NCI-H2196 treated with DMSO at 0.1 percent for 48 hours (cell line): Measurements from ENCODE around the gene R3HDM1.
"Not testable (repeated sequence)": the region's sequence is repeated elsewhere in the genome, so short reads cannot be mapped to it uniquely, and the experiment has no call there.

Experiments used
- DNase-seq: peaks from one replicate; lab custom pipeline; 2025; ENCODE audit not compliant: unreplicated experiment; lab: John Stamatoyannopoulos, UW

R3HDM1 gene

DNA sequence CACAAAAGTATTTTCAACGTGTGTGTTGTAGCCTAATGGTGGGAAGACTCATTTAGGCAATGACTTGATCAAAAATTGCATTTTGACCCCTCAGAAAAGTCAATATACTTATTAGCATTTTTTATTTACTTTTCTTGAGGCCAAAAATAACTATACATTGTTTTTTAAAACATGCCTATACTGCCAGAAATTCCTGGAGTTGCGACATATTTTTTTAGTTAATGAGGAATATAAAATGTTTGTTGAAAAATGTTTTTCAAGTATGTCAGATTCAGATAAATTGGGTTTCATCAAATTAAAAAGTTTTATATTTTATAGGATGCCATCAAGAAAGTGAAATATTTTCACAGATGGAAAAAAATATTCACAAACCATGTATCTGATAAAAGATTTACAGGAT, 39.6 kb downstream of the R3HDM1 start:
- DNase-seq, result no peak

DNA sequence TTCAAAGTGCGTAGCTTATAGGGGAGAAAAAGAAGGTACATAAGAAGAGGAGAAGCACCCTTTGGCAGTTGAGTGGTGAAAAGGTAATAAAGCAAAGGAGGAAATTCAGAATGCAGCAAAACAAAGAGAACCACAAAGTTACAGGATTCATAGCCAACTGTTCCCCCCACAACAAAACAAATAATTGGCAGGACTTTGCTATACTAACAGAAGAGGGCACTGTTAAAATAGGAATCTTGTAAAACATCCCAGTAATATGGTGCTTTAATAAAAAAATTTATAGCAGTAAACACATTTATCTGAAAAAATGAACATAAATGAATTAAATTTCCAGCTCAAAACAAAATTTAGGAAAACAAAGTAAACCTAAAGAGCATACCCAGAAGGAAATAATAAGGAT, 42.3 kb downstream of the R3HDM1 start:
- no peak for DNase-seq

DNA sequence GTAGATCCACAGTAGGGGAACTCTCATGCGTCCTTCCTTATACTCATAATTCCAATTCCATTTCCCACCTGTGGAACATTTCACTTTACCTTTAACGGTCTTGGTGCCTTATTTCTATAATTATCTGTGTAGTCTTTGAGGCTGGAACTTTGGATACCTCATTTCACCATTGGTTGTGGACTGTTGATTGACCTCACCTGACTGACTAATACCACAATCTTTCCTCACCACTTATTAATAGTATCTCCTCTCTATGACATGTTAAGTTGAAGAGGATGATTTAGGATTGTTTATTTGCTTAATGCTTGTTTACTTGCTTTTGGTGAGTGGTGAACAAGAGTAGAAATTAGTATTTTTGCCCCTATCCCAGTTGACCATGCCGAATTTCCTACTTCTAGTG, 50.0 kb downstream of the R3HDM1 start:
- no peak for DNase-seq

DNA sequence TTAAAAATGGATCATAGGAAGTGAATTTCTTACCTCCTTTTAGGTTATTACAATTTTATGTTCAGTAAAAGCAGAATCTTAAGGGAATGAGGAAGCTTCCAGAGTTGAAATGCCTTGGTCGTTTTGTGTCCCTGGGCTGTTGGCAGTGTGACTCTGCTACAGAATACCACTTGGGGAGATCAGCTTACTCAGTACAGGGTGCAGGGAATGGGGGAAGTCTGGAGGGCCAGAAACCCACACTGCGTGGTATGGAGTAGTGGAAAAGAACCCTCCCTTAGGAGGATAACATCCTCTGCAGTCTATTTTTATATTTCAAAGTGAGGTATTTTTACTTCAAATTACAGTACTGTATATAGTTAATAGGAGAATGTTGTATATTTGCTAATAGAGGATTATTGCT, 51.1 kb downstream of the R3HDM1 start:
- DNase-seq, result no peak

DNA sequence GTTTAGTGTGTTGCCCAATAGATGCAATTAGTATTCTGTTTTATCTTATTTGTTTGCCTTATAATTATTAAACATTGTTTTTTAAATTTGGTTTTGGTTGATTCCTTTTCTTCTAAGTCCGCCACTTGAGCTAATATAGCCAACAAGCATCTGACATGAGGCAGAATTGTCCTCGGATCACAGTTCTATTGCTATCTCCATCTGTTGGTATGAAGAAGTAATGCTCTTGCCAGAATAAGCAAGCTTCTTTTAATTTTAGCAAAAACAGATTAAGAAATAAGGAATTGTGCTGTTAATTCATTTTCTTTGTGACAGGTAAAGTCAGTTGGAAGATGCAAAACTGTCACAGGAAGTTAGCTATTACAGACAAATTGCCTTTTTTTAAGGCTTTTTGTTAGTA, 54.3 kb downstream of the R3HDM1 start:
- no peak for DNase-seq

DNA sequence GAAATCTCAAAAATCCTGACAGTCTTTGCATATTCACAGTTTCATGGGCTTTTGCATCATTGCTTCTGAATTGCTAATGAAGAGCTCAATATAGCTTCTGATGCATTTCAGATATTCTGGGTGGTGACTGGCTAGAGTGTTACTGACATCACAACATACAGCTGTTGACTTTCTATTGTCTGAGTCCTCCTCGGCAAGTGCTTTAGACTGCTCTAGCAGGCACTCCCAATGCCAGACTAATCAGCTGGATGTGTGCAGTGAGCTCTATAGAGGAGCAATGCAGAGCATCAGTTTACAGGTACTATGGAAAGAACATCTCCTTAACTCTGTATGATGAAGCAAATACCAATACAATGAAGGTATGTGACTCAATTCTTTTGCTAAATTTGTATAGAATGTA, 54.9 kb downstream of the R3HDM1 start:
- DNase-seq, result no peak

DNA sequence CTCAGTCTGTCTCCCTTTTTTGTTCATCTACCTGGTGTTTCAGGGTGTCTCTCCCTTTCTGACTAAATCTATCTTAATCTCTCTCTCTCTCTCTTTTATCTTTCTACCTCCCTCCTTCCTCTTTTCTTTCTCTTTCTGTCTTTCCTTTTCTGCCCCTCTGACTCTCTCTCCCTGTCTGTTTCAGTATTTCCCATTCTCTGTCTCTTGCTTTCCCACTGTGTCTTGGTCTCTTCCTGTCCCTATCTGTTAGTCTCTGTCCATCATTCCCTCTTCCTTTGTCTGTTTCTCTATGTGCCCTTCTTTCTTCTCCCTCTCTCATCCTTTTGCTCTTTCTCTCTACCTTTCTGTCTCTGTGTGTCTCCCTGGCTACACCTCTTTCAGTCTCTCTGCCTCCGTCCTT, 56.7 kb downstream of the R3HDM1 start:
- no peak for DNase-seq

DNA sequence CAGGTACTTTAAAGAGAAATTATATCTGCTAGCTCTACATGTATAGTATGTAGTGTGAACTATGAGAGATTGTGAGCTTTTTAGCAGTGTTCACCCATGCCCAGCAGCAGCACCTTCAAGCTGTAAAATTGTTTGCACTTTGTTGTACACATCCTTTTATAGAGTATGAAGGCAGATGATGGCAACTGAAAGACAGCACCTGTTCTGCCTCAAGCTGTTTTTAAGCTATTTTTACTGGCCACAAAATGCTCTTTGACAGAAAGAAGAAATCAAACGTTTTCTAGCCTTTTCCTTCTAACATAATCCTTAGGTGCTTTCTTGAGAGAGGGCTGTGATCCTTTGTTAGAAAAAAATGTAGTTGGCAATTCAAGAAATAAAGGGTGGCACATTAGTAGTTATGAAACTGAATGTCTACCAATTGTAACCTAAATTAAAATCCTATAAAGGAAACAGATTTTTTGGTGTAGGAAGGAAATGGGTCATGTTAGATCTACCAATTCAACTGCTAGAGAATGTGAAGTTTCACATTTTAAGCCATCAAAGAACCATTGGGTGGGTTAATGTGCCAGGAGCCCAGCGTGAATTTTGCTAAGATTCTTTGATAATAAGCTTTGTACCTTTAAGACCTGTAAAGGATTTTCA, 59.5 kb downstream of the R3HDM1 start:
- no peak for DNase-seq

DNA sequence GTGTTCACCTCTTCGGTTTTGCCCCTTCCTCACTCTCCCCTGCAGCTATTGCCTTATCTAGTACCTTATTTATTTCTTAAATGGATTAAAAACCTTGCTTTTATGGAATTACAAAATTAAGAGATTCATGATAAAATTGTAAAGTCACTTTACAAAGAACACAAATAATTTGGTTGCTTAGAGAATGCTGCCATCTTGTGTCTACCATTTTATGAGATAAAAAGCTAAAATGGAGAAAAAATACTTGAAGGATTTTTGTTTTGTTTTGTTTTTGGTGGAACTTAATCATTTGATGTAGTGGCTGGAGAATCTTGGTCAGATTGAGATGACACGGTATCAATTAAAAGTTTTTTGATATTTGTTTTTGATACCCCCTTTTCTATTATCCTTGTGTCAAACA, 69.6 kb downstream of the R3HDM1 start:
- no peak for DNase-seq

DNA sequence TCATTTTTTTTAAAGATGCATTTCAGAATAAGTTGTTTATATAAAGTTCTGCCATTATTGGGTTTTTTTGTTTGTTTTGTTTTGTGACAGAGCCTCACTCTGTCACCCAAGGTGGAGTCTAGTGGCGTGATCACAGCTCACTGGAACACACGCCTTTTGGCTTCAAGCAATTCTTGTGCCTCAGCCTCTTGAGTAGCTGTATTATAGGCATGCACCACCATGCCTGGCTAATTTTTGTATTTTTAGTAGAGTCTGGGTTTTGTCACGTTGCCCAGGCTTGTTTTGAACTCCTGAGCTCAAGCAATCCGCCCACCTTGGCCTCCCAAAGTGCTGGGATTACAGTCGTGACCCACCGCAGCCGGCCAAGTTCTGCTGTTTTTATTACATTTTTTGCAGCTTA, 72.3 kb downstream of the R3HDM1 start:
- DNase-seq, result no peak

DNA sequence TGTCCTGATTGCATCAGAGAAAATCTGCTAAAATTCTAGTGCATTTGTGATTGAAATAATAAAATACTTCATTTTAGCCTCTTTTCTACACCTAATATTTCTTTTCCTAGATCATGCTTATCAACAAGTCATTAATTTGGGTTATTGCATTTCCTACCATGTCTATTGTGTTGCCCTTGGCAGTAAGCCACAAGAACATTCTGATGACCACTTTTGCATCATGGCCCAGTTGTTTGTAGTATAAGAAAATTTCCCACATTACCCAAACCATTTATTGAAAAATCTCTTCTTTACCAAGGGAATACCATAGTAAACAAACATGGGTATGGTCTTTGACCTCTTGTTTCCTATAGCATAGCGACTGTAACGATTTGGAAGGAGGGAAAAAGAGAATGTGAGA, 76.3 kb downstream of the R3HDM1 start:
- no peak for DNase-seq

DNA sequence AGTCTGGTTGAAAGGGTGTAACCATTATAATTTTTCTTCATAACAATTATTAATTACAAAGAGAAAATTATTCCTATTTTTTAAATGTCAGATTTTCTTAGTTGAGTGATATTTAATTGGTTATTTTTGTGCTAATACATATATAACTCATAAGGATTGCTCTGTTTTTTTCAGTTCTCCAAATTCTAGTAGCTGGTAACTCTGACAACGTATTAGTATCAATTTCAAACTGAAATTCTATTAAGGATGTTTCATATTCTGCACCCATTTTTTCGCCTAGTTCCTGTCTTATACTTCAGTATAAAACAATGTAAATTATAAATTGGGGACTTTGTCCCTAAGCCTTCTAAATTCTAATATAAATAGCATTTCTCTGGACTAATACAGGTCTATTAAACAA, 81.0 kb downstream of the R3HDM1 start:
- no peak for DNase-seq

DNA sequence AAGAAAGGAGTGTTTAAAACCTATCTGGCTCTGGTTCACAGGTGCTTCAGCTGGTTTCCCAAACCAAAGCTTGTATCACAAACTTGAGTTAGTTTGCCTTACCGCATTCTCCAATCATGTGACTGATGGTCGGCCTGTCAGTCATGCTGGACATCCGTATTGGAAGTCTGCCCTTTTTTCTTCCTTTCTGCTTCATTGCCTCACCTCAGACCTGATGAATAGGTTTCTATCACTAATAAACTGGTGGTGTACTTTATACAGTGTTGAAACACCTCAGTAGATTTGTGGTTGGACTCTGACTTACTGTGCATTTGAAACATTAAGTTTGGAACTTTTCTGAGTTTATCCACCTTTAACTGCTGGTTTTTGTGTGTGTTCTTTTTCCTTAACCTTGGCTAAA, 84.1 kb downstream of the R3HDM1 start:
- no peak for DNase-seq

DNA sequence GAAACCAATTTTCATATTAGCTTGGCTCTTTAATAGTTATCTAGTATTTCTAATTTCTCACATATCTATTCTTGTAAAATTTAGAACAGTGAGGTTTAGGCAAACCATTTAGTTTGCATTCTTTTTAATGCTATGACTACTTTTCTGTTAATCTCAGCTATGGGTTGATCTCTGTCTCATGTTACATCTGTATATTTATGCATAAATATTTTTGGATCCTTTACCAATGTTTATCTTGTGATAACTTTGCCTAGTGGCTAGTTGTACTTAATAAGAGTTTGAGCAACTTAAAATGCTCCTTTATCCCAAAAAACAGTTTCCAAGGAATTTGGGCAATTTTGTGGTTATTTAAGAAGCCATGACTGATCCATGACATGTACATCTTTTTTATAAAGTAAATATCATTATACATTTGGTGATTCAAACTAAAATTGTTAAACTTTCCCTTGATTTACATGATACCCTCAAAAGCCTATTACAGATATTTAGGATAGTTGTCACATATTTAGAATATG, 86.3 kb downstream of the R3HDM1 start:
- no peak for DNase-seq

DNA sequence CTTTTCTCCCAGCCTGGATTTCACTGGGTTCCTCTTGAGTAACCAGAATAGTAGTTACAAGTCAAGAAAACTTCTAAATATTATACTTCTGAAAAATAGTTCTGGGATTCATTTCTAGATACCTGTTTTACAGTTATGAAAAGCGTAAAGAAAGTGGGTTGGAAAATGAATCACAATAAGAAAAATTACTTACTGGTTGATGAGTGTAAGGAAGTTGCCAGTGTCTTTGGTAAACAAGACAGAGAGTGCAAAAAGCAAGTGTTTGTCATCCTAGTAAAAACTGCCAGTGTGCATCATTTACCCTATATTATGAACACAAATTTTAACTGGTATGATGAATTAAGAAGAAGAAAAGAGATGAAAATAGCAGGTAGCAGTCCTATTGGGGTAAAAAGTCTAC, 88.9 kb downstream of the R3HDM1 start:
- no peak for DNase-seq

DNA sequence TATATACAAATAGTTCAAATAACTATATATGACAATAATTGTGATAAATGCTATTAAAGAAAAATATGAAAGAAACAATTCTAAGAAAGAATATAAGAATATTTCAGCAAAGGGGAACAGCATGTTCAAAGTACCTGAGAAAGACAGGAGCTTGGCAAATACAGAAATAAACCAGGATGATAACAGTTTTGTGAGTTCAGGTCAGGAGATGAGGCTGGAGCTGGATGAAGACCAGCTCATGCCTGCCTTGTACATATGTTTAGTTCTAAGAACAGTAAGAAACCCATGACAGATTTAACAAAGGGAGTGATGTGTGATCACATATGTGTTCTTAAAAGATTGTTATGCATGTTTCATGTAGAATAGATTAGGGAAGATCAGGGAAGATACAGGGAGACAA, 98.2 kb downstream of the R3HDM1 start:
- no peak for DNase-seq

DNA sequence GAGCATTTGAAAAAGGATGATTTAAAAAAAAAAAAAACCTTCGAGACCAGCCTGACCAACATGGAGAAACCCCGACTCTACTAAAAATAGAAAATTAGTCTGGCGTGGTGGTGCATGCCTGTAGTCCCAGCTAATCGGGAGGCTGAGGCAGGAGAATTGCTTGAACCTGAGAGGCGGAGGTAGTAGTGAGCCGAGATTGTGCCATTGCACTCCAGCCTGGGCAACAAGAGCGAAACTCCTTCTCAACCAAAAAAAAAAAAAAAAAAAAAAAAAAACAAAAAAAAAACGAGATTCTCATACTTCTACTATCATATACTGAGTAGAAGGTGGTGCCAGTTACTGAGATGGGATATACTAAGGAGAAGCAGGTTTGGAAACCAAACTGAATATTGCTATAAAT, 98.8 kb downstream of the R3HDM1 start:
- not testable (repeated sequence) for DNase-seq

DNA sequence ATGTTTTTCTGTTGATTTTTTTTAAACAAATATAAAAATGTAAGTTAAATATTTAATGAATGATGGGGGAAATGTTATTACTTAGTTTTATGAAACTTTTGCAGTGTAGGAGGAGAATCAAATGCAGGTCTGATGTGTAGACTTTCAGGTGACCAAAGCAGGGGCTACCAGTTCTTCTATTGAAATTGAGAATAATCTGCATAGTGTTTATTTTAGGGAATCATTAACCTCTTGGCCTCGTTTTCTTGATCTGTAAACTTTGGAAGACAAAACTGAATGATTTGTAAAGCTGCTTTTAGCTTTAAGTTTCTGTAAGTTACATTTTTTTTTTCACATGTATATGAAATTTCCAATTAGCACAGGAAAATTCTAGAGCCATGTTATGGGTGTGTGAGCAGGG, 99.2 kb downstream of the R3HDM1 start:
- DNase-seq, result no peak

DNA sequence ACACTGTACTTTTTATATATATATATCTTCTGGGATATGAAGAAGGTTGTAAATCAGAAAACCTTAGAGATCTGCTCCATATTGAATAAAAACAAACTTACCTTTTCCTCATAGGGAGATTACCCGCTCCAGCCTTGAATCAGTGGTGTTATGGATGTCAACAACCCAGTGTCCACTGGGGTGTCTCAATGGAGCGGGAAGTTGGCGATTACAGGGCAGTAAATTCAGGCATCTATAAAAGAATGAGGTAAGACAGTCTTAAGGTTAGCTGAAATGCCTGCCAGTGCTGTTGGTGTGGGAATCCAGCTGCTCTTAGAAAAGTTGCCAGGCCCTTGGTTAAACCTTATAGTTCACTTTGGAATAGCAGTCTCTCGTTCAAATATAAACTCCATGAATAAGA, 102.3 kb downstream of the R3HDM1 start:
- DNase-seq, result no peak

DNA sequence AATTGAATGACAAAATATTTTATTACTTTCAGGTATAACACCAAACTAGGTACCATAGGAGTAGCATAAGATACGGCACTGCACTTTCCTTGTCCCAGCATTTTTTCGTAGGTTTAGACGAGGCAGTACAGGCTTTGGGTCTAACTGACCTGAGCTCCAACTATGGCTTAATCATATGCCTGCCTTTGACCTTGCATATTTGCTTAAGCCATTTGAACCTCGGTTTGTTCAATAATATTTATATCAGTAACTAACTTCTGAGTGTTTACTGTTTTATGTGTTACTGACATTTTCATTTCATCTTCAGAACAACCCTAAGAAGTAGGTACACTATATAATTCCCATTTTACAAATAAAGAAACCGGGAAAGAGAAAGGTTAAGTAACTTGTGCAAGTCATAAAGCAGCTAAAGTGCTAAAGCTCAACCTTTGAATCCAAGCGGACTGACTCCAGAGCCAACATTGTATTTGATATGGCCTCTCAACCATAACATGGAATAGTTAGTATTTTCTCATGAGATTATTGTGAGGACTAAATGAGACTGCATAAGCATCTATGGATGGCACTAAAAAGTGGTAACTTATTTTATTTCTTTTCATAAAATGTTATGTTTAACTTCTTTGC, 104.0 kb downstream of the R3HDM1 start:
- no peak for DNase-seq

DNA sequence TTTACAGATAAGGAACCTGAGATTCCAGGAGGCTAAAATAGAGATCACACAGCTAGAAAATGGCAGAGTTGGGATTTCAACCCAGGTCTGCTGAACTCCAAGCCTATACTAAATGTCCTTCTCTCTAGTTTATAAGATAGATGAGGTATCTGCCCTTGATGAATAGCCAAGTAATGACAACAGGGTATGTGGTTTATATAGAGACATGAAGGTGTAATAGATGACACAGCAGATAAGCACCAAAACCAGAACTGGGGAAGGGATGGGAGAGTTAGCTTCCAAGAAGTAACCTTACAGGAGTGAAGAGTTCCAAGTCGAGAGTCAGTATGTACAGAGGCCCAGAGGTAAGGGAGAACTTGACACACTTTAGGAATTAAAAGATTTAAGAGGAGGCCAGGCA, 105.7 kb downstream of the R3HDM1 start:
- DNase-seq, result no peak

DNA sequence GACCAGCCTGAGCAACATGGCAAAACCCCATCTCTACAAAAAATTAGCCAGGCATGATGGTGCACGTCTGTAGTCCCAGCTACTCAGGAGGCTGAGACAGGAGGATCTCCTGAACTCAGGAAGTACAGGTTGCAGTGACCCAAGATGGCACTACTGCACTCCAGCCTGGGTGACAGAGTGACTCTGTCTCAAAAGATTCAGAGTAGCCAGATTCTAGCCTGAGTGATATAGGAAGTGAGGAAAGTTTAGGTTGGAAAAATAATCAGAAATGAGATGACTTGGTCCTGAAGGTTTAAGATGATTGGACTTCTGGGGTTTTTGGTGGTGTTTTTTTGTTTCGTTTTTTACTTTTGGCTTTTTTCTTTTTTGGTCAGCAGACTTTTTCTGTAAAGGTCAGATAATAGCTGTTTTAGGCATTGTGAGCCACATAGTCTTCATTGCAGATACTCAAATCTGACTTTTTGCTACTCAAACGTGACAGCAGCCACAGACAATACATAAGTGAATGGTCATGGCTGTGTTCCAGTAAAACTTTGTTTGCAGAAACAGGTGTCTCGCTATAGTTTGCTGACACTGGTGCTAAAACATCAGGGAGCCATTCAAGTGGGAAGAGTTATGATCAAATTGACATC, 106.3 kb downstream of the R3HDM1 start:
- DNase-seq, result no peak

DNA sequence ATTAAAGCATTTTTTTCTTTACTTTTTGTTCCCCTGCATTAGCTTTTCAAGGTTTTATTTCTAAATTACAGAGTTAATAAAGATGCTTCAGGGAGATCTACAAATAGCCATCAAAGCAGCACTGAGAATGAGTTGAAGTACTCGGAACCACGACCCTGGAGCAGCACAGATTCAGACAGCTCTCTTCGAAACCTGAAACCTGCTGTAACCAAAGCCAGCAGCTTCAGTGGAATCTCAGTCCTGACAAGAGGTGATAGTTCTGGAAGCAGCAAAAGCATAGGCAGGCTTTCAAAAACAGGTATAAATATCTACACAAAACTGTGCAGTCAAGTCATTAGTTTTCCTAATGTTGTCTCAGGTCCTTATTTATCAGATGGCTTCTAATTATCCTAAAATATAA, 107.5 kb downstream of the R3HDM1 start:
- no peak for DNase-seq
